Esophagus squamous epithelium (tissue), 4 donors: ENCODE measurements around the gene TSC2.

Experiments
- POLR2A ChIP-seq, 4 donors: fragments of 450-650 bp; IDR thresholded peaks; one replicate each; pipeline ENCODE4 v1.6.1; 2017; ENCODE audit warnings: antibody characterized with exemption in 4 of 4, mild to moderate bottlenecking in 4 of 4, moderate library complexity in 3 of 4
- TF ChIP-seq, protein P1 (sequence below), 6 experiments: fragments of 450-650 bp in 4 of 6; fragments of 200-600 bp in 2 of 6; sonication (generic) in 2 of 6; IDR thresholded peaks; one replicate each; pipeline ENCODE4 v1.5.1; 2016 to 2019; ENCODE audit warnings: antibody characterized with exemption in 6 of 6, mild to moderate bottlenecking in 4 of 6, moderate library complexity in 4 of 6

DNA sequence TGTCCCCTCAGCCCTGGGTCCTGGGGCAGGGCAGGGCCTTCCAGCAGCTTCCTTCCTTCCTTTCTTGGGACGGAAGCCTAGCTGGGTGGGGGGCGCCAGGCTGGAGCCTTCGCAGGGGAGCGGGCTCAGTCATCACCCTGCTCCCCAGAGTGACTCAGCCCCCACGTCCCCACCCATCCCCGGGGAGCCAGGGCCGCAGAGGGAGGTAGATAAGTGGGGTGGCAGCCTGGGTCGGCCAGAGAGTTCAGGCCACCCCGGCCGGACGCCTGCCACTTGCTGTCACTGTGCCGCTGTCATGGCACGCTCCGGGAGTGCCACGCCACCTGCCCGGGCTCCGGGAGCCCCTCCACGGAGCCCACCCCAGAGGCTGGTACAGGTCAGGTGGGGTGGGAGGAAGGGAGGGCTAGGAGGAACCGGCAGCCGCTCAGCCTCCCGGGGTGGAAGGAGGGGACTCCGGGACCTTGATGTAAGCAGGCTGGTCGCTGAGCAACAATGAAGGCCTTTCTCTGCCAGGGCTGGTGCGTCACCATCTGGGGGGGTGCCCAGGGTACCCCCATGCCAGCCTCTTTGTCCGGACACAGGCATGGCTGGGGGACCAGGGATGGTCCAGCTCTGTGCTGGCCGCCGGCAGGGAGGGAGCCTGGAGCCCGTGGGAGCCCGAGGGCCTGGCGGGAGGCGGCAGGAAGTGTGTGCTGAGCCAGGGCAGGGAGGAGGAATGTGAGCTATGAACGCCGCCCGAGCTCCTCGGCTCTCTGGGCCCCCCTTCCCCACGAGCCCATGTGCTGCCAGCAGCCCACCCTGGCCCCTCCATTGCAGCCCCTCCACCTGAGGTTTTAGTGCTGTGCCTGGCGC is 14.5 kb upstream of the TSC2 start:
- TF ChIP-seq, protein P1, sequence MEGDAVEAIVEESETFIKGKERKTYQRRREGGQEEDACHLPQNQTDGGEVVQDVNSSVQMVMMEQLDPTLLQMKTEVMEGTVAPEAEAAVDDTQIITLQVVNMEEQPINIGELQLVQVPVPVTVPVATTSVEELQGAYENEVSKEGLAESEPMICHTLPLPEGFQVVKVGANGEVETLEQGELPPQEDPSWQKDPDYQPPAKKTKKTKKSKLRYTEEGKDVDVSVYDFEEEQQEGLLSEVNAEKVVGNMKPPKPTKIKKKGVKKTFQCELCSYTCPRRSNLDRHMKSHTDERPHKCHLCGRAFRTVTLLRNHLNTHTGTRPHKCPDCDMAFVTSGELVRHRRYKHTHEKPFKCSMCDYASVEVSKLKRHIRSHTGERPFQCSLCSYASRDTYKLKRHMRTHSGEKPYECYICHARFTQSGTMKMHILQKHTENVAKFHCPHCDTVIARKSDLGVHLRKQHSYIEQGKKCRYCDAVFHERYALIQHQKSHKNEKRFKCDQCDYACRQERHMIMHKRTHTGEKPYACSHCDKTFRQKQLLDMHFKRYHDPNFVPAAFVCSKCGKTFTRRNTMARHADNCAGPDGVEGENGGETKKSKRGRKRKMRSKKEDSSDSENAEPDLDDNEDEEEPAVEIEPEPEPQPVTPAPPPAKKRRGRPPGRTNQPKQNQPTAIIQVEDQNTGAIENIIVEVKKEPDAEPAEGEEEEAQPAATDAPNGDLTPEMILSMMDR (IDR thresholded peaks at IDR 0.05) = no peak
- TF ChIP-seq POLR2A (IDR thresholded peaks at IDR 0.05) = no peak
